ENCODE measurements around the gene JUNB.
"Not testable (repeated sequence)": the region's sequence is repeated elsewhere in the genome, so short reads cannot be mapped to it uniquely, and the experiment has no call there.

JUNB gene

DNA sequence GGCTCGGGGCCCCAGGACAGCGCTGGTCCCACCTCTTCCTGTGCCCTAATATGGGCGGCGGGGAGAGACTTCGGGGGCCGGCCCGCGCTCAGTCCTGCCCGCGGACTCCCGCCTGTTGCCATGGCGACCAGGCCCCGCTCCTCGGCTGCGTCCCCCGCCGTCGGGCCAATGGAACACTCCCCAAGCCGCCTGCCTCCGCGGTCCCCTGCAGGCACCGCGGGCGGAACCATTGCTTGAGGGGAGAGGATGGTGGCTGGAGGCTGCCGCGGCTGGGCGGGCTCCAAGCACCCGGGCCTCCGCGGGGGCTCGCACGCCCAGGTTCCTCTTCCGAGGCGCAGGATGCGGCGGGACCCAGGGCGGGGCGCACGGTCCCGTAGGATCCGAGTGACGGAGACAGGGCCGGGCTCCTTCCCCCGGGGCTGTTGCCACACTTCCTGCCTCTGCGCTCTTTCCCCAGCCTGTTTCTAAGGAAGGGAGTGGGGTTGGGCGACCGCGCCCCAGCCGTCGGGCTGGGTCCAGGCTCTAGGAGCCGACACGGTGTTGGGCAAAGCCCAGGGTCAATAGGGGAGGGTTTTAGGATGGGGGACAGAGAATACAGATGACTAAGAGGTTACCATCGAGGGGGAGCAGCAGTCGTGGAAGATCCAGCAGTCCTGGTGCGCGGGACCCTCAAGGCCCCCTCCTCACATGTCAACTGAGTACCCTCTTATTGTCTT lies 1.2 kb upstream of the JUNB start:
- DNase-seq: peak; percentile 96

DNA sequence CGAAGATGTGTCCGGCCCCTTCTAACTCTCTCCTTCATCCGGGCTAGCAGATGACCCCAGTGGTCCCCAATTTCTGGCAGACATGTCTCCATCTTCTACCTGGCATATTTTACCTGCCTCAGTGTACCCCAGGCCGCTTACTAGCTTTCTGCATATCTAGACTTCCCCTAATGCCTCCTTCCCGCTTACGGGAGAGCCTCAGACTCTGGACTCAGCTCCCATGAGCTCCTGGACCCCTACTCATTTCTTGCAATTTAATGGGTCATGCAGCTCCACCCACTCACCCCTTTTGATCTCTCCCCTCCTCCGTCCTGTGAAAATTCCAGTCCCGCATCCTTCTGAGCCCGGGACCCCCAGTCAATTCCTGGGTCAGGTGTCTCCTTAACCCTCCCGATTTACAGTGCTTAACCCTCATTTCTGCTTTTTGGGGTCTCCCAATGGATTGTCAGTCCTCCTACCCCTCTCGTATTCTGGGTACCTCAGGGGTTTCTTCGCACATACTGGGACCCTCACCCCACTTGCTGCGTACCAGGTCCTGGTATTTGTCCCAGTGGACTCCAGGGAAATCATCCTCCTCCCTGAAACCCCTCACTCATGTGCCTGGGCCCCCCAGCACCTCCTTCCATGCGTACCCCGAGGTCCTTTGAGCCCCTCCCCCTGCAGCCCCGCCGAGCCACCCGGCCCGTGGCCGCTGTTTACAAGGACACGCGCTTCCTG lies 500 bp upstream of the JUNB start:
- no peak for DNase-seq

DNA sequence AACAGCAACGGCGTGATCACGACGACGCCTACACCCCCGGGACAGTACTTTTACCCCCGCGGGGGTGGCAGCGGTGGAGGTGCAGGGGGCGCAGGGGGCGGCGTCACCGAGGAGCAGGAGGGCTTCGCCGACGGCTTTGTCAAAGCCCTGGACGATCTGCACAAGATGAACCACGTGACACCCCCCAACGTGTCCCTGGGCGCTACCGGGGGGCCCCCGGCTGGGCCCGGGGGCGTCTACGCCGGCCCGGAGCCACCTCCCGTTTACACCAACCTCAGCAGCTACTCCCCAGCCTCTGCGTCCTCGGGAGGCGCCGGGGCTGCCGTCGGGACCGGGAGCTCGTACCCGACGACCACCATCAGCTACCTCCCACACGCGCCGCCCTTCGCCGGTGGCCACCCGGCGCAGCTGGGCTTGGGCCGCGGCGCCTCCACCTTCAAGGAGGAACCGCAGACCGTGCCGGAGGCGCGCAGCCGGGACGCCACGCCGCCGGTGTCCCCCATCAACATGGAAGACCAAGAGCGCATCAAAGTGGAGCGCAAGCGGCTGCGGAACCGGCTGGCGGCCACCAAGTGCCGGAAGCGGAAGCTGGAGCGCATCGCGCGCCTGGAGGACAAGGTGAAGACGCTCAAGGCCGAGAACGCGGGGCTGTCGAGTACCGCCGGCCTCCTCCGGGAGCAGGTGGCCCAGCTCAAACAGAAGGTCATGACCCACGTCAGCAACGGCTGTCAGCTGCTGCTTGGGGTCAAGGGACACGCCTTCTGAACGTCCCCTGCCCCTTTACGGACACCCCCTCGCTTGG lies 966 bp downstream of the JUNB start:
- peak; percentile 82 for DNase-seq

DNA sequence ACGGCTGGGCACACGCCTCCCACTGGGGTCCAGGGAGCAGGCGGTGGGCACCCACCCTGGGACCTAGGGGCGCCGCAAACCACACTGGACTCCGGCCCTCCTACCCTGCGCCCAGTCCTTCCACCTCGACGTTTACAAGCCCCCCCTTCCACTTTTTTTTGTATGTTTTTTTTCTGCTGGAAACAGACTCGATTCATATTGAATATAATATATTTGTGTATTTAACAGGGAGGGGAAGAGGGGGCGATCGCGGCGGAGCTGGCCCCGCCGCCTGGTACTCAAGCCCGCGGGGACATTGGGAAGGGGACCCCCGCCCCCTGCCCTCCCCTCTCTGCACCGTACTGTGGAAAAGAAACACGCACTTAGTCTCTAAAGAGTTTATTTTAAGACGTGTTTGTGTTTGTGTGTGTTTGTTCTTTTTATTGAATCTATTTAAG lies 1.6 kb downstream of the JUNB start:
- no peak for DNase-seq

DNA sequence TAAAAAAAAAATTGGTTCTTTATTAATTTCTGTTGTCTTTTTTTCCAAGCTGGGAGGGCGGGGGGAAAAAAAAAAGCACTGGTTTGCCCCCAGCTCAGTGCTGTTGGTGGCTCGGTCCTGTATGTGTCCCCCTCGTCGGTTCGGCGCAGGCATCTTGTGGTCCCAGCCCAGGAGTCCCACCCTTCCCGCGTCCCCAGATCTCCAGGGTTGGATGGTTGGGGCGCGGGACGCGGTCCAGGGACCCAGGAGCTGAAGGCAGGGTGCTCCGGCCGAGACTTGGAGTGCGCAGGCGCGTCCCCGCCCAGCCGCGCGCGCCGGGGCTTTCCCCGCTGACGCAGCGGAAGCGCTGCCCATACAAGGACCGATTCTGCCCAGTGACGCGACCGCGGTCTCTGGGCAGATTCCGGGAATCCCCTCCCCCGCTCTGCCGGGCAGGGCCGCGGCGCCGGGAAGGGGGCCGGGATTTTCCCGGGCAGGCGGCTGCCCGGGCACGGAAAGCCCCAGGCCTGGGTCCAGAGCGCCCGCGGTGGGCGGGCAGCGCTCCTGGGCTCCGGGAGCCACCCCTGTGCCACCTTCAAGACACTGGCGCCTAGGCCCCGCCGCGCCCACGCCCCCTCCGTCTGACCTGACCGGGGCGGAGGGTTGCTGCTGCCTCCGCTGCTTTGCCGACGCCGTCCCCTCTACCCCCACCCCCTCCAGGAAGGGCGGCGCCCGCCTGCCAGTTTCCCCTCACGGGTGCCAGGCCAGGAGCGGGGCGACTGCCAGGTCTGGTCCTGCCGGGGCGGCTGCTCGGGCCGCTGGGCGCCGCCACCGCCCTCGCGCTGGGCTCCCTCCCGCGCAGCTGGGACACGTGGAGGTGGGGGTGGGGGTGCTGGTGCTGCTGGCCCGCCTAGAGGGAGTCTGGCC lies 2.3 kb downstream of the JUNB start:
- peak; percentile 94 for DNase-seq

DNA sequence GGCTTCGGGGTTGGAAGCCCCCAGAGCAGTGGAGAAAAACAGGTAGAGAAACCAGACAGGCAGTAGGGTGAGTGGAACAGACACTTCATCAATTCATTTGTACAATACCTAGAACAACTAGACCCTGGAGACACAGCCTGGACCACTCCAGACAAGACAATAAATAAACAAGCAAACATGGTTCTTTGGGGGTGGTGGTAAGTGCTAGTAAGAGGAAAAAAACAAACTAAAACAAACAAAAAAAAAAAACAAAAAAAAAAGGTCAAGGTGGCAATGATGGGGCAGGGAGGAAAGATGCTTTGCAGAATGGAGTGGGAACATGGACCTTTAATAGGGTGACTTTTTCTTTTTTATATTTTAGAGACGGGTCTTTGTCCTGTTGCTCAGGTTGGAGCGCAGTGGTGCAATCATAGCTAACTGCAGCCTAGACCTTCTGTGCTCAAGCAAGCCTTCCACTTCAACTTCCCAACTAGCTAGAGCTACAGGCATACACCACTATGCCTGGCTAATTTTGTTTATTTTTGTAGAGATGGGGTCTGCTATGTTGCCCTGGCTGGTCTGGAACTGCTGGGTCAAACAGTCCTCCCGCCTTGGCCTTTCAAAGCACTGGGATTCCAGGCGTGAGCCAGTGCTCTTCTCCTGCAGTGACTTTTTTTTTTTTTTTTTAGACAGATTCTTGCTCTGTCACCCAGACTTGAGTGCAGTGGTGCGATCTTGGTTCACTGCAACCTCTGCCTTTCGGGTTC lies 3.1 kb downstream of the JUNB start:
- no peak for DNase-seq

DNA sequence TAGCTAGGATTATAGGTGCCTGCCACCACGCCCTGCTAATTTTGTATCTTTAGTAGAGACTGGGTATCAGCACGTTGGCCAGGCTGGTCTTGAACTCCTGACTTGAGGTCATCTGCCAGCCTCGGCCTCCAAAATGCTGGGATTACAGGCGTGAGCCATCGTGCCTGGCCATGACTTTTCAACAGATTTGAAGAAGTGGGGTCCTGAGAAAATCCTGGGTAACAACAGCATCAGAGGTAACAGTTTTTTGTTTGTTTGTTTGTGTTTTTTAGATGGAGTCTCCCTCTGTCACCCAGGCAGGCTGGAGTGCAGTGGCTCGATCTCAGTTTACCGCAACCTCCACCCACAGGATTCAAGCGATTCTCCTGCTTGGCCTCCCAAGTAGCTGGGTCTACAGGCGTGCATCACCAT lies 3.7 kb downstream of the JUNB start:
- no peak for DNase-seq

DNA sequence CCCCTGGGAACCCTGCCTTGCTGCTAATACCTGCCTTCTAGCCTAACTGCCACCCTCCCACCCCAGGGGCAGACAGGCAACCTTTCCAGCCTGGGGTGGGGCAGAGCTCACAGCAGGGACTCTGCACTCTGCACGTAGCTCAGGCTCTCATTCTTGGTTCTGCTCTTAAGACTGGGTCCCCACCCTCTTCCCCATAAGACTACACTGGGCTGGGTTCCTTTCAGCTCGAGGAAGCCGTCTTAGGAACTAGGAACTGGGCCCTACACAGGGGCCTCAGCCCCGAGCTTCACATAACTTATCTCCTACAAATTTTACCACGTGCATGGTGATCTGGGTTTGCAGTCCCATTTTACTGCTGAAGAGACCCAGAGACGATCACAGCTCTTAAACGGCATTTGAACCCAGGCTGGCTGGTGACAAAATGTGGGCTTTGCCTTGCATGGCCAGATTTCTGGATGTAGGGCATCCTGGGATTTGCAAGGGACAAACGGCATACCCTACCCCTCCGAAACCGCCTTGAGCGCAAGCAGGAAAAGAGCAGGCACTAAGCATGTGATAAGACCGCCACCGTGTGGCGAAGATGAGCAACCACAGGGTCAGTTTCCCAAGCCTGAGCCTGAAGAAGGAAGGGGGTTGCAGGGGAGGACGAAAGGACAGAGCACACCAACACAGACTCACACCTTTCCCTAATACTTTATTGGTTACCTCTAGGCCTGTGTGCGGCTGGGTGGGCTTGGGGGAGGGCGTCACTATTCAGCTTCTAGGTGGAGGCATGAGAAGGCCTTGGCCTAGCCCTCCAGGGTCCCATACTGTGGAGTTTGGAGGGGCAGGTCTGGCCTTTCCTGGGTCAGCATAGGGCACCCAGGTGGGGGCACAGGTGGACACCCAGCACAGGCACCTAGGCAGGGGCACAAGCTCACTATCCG lies 5.1 kb downstream of the JUNB start:
- DNase-seq: peak; percentile 89

DNA sequence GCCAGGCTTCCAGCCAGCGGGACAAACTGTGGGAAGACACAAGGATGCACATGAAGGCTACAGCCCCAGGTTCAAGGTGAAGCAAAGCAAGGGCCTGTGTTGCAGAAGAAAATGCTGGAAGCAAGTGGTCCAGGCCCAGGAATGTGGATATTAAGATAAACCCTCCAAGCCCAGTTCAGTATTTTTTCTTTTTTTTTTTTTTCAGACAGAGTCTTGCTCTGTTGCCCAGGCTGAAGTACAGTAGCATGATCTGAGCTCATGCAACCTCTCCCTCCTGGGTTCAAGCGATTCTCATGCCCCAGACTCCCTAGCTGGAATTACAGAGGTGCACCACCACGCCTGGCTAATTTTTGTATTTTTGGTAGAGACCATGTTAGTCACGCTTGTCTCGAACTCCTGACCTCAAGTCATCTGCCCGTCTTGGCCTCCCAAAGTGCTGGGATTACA lies 5.9 kb downstream of the JUNB start:
- no peak for DNase-seq

DNA sequence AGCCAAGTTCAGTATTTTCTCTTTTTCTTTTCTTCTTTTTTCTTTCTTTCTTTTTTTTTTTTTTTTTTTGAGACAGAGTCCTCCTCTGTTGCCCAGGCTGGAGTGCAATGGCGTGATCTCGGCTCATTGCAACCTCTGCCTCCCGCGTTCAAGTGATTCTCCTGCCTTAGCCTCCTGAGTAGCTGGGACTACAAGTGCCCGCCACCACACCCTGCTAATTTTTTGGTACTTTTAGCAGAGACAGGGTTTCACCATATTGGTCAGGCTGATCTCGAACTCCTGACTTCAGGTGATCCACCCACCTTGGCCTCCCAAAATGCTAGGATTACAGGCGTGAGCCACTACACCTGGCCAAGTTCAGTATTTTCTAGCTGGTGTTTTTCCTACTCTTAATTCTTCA lies 6.3 kb downstream of the JUNB start:
- not testable (repeated sequence) for DNase-seq

DNA sequence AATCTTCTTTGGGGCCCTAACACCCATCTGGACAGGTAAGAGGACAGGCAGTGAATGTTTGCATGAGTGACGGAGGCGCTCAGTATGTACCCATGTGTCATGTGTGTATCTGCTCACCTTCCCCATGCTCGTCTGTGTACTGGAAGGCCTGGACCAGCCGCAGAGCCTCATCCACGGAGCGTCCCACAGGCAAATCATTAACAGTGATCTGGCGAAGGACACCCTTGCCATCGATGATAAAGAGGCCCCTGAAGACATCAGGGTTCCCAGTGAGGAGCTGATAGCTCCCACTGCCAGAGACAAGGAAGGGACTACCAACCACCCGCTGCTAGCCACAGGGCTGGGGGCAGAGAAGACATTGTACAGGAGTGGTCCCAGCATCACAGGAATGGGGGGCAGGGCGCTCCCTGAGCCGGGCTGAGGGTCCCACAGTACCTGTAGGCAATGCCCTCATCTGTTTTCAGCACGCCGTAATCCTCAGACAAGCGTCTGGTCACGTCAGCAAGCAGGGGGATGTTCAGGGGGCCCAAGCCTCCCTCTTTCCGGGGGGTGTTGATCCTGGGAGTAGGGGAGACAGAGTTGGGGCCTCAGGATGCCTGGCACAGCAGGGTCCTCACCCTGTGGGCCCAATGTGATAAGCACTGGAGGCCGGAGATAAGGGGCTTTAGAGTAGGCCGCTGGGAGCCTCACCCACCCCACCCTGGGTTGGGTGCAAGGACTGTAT lies 8.6 kb downstream of the JUNB start:
- DNase-seq: no peak

DNA sequence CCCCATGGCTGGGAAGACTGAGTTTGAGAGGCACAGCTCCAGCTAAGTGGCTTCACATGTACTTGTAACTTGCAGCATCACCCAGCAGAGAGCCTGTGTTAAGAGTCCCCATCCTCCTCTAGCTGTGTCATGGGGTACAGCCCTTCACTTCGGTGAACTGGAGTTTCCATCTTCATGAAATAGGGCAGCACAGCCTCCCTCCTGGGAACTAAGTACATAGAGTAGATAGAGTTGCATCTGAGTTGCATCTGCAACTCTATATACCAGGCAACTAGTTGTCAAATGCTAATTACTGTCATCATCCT lies 9.1 kb downstream of the JUNB start:
- DNase-seq: no peak

DNA sequence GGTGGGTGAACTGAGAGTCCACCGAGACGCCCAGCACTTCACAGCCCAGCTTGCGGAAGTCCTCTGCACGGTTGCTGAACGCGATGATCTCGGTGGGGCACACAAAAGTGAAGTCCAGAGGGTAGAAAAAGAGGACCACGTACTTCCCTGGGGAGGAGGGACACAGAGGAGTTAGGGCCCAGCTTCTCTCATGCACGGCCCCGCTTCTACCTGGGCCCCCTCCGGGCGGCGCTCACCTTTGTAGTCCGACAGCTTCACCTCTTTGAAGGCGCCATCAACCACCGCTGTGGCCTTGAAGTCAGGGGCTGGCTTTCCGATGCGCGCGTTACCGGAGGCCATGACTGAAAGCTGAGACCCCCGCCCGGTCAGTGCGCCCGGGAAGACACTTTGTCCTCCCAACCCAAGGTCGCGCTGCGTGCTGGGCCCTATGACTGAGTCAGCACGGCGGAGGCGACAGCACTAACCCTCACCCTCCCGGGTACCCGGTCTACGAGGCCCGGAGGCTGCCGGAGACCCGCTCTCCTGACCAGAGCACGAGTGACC lies 9.7 kb downstream of the JUNB start:
- peak; percentile 62 for DNase-seq

DNA sequence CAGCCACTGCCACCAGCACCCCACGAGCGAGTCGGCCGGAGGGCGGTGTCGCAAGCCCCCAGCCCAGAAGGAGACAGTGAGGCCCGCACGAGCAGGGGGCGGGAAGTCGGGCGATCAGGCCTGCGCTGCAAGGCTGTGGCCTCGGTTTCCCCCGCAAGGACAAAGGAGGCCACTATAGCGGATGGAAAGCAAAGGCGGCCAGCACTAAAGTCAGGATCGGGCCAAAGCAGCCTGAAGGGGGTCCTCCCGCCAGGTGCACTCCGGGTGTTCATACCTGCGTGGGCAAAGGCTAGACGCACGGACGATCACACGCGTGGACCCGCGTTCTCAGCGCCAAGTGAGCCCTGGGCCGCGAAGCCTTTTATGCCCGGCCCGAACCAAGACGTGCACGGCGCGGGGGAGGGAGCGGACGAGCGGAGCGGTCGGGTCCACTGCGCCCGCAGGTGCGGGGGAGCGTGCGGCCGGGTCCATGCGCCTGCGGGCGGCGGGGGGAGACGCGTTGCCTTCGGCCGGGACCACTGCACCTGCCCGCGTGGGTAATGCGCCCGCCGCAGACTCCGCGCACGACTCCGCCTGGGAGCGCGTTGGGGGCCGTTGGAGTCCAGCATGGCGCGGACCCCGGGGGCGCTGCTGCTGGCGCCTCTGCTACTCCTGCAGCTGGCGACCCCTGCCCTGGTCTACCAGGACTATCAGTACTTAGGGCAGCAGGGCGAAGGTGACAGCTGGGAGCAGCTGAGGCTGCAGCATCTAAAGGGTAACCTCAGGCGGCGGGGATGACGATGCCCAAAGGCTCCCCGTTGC lies 10.4 kb downstream of the JUNB start, which contains the start of the genes PRDX2 and THSD8:
PRDX2 (minus strand) TSS at position 335 of the 801 bp plus-strand sequence. CDS start 539 bp downstream, outside the sequence.
THSD8 (plus strand) TSS at position 604 of the 801 bp plus-strand sequence; CDS start at position 607, 3 bp downstream.
- DNase-seq: peak; percentile 80

DNA sequence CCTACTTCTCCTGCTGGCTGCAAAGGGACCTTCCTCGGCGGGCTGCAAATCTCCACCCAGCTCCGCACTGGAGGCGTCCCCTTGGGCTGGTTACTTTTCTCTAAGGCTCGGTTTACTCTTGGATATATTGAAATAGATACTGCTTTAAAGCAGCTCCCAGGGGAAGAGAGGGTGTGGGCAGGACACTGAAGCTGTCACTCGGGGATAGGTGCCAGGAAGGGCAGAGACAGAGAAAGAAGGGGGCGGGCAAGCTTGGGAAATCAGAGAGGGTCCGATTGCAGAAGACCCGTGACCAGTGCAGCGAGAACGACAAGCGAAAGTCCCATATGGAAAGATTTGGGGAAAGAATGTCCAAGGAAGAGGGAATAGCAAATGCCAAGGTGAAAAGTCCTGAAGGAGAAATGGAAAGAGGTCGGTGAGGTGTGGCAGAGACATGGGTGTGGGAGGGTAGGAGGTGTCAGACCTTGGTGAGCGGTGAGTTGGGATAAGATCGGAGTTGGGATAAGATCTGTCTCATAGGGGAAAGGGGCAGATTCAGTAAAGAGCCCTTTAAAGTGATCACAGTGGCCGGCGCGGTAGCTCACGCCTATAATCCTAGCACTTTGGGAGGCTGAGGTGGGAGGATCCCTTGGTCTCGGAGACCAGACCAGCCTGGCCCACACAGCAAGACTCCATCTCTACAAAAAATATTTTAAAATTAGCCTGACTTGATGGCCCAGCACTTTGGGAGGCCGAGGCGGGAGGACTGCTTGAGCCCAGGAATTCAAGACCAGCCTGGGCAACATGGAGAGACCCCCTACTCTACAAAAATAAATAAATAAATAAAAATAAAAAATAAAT lies 11.2 kb downstream of the JUNB start:
- no peak for DNase-seq

DNA sequence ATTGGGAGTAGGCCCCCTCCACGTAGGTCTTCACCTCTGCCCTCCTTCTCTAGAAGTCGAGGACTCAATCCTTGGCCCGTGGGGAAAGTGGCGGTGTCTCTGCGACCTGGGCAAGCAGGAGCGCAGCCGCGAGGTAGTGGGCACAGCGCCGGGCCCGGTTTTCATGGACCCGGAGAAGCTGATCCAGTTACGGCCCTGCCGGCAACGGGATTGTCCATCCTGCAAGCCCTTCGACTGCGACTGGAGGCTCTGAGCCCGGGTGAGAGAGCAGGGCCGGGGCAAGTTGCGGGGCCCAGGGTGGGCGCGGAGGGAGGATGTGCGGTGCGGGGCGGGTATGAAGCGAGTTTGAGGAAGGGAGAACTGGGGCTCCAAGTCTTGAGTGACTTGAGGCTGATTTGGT lies 12.8 kb downstream of the JUNB start:
- no peak for DNase-seq

DNA sequence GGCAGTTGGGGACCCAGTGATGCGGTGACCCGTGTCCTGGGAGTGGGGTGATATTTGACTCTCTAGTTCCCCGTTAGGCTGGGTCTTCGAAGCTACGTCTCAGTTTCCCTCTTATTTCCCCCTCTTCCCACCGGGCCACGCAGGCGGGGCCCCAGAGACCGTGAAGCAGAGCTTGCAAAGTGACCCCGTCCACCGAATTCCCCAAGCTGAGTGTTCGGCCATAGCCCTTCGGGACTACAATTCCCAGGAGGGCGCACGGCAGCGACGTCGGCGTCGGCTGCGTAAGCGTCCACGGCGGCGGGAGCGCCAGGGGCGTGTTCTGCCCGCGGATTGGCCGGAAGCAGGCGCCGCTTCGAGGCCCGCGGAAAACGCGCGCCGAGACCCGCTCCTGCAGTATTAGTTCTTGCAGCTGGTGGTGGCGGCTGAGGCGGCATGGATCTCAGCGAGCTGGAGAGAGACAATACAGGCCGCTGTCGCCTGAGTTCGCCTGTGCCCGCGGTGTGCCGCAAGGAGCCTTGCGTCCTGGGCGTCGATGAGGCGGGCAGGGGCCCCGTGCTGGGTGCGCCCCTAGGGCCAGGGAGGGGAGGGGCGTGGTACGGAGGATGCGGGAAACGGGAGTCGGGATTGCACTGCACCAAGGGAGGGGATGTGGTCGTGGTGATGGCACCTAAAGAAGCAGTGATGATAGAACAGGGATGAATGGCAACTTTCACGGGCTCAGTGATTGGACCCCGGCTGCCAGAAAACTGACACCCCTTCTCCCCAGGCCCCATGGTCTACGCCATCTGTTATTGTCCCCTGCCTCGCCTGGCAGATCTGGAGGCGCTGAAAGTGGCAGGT lies 15.2 kb downstream of the JUNB start, which contains the start of gene RNASEH2A:
RNASEH2A (plus strand) TSS at position 343 of the 840 bp plus-strand sequence; CDS start at position 433, 90 bp downstream.
- peak; percentile 94 for DNase-seq
